Endothelial cell of hepatic sinusoid (primary cell): ENCODE measurements around the gene USP8.
"Not testable (repeated sequence)": the region's sequence is repeated elsewhere in the genome, so short reads cannot be mapped to it uniquely, and the experiment has no call there.

Experiments
- in situ Hi-C: cut with HindIII; loops from 2 replicates; pipeline ENCODE4 v1.10.0; 2017; ENCODE audit warnings: low sequenced_read_pairs

The USP8 gene

GRCh38 chr15:50424066-50424890 lies at the start of gene USP8:
USP8 (plus strand) TSS chr15:50424405; CDS start chr15:50439074, 14,669 bp downstream.
- in situ Hi-C loops, result no loop called here

DNA sequence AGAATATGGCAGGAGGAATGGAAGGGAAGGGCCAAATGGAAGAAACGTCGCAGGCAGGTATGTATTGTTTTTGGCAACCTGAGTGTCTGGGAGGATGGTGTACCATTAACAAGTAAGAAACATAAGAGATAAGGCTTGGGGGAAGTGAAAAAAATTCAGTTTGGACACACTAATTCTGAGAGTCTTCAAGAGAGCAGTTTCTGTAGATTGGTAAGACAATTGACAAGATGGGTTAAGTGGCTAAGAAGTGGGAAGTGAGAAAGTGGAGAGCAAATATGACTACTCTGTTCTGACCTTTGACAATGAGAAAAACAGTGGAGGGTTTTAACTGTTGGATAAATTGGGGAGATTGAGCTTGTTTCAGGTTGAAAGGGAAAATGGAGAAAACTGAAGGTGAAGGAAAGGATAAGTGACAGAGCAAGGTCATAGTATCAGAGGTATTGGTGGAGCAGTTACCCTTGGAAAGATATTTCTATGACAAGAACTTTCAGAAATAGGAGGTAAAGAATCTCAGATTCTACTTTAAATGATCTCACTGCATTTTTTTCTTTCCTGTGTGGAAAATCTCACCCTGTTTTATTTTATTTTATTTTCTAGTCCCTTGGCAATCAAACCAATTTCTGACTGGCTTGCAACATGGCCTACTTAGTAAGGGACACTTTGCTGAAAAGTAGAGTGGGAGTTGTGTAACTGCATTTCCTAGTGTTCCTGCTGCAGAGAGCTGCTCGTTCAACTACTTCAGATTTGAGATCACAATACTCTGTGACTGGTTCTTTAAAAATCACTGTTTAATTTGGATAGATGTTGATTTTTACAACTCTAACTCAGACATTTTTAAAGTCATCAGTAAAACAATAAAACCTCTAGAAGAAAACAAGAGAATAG lies 46.1 kb upstream of the USP8 start:
- in situ Hi-C loops, result no loop called here

- in situ Hi-C loops, result no loop called here
Measured at GRCh38 chr15:50378776-50379175, 45.4 kb upstream of the USP8 start.

DNA sequence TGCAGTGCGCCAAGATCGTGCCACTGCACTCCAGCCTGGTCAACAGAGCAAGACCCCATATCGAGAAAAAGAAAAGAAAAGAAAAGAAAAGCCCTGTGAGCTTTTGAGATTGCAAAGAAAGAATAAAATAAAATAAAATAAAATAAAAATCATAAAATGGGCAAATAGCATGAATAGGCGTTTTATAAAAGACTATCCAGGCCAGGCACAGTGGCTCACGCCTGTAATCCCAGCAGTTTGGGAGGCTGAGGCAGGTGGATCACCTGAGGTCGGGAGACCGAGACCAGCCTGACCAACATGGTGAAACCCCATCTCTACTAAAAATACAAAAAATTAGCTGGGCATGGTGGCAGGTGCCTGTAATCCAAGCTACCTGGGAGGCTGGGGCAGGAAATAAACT lies 44.8 kb upstream of the USP8 start:
- in situ Hi-C loops, result not testable (repeated sequence)

DNA sequence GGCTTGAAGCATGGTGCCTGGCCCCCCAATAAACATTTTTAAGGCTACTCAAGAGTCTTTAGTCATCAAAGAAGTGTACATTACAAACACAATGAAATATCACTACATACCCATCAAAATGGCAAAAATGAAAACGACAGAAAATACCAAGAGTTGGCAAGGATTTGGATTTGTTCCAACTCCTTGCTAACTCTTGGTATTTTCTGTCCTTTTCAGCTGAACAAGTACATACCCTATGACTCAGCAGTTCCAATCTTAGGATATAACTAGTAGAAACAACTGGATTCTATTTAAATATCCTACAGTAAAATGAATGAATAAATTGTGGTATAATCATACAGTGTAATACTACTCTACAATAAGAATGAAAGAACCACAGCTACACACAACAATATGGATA lies 44.1 kb upstream of the USP8 start:
- in situ Hi-C loops, result no loop called here

DNA sequence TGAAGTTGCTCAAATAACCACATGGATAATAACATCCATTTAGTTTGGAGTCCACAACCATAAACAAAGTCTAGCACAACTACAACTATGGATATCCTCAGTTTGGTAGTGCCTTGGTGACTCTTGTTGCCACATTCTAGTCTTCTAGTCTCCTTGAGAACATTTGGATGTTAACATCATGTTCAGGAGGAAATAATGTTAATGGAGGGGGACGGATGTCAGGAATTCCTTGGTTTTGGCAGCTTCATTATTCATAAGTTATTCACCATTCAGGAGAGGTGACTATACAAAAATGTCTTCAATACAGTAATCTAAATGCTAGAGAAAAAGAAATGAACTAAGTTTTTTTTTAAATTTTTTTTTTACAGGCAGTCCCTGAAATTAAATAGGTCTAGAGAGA lies 42.8 kb upstream of the USP8 start:
- in situ Hi-C loops, result no loop called here

DNA sequence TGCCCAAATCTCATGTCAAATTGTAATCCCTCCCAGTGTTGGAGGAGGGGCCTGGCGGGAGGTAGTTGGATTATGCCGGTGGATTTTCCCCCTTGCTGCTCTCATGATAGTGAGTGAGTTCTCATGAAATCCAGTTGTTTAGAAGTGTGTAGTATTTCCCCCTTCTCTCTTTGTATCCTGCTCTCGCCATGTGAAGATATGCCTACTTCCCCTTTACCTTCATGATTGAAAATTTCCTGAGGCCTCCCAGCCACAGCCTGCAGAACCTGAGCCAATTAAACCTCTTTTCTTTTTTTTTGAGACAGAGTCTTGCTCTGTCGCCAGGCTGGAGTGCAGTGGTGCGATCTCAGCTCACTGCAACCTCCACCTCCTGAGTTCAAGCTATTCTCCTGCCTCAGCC lies 41.8 kb upstream of the USP8 start:
- in situ Hi-C loops, result not testable (repeated sequence)

DNA sequence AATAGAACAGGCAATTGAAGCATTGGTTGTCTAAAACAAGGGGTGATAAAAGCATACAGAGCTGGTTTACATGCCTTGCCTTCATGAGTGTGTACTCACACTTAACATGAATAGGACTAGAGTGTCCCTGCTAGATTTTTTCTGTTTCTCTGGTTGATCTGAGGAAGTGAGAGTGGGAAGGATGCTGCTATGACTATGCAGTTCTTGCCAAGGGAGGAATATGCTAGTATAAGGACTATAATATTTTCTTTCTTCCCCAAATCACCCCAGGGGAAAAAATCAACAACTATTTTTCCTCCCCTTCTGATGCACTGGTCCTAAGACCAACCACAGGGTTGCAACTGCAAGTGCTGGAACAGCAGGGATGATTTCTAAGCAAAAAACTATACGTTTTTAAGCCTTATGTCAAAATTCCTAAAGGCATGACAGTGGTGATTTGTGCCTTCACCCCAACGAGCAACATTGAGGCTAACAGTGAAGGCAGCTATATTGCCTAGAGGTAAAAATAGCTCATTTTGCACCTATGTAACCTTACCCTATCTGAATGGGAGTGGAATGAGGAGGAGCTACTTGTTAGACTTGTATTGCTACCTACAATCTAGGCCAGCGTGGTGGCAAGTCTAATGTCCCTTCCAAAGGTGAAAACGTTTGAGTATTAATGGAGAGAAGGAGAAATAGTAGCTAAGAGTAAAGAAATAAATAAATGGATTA lies 33.5 kb upstream of the USP8 start:
- in situ Hi-C loops, result no loop called here

DNA sequence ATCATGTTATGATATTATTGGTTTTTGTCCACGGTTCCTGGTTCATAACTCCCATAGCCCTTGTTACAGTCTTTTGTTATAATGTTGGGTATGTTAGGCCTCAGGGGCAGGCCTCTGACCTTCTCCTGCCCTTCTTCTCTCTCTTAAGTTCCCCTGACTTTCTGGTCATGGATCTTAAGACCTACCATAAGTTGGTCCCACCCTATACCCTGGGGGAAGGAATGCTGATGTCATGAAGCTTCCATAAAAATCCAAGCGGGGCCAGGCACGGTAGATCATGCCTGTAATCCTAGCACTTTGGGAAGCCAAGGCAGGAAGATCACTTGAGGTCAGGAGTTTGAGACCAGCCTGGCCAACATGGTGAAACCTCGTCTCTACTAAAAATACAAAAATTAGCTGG lies 32.6 kb upstream of the USP8 start:
- in situ Hi-C loops, result not testable (repeated sequence)

DNA sequence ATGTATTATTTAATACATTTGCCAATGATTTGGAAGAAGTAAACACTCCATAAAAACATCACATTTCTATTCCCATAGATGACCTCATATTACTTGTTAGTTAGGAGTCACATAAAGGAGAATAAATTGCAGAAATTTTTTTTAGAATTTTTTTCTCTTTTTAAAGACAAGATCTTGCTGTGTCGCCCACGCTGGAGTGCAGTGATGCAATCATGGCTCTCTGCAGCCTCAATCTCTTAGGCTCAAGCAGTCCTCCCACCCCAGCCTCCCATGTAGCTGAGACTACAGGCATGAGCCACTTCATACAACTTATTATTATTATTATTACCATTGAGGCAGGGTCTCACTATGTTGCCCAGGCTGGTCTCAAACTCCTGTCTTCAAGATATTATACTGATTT lies 12.3 kb upstream of the USP8 start:
- in situ Hi-C loops, result no loop called here

GRCh38 chr15:50414624-50415023 lies 9.6 kb upstream of the USP8 start:
- in situ Hi-C loops, result no loop called here

DNA sequence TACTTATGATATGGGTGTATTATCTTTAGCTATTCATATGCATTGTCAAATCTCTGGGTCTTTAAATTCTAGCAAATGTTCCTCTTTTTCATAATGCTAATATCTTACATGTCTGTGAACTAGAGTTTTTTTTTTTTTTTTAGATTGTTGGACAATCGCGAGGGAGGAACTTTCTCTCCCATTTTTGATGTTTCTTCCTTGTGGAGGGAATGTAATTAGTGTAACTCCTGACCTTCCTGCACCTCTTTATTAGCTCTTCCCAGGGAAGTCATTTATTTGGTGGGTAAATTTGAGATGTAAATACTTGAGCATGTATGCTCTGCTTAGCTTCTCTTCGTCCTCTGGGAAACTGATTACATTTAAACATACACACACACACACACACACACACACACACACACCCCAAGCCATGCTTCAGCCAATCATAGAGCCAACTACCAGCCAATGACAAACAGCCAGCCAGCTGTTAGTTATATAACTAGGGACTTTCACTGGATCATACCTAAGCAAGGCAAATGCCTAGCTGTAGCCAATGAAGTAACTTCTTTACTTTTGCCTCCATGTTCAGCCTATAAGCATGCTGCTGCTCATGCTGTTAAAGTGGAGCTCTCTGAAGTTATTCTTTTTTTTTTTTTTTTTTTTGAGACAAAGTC lies 8.3 kb upstream of the USP8 start:
- in situ Hi-C loops, result no loop called here

DNA sequence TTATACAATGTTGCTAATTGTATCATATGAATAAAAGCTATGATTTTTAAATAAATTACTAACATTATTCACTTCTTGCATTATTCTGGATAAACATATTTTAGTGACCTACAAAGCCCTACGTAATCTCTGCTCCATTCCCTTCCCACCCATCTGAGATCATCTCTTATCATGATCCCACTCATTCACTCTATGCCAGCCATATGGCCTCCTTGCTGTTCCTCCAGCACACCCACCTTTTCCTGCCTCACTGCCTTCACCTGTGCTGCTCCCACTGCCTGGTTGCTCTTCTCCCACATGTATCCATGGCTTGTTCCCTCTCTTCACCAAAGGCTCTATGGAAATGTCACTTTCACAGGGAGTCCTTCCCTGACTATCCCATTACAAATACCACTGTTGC lies 7.3 kb upstream of the USP8 start:
- in situ Hi-C loops, result no loop called here

DNA sequence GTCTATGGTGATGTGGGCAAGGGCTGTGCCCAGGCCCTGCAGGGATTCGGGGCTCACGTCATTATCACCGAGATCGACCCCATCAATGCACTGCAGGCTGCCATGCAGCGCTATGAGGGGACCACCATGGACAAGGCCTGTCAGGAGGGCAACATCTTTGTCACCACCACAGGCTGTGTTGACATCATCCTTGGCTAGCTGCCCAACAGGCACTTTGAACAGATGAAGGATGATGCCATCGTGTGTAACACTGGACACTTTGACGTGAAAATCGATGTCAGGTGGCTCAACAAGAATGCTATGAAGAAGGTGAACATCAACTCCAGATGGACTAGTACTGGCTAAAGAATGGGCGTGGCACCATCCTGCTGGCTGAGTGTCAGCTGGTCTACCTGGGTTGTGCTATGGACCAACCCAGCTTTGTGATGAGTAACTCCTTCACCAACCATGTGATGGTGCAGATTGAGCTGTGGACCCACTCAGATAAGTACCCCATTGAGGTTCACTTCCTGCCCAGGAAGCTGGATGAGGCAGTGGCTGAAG lies 6.1 kb upstream of the USP8 start:
- in situ Hi-C loops, result no loop called here

GRCh38 chr15:50425219-50425618 lies 1.0 kb downstream of the USP8 start:
- in situ Hi-C loops, result no loop called here

DNA sequence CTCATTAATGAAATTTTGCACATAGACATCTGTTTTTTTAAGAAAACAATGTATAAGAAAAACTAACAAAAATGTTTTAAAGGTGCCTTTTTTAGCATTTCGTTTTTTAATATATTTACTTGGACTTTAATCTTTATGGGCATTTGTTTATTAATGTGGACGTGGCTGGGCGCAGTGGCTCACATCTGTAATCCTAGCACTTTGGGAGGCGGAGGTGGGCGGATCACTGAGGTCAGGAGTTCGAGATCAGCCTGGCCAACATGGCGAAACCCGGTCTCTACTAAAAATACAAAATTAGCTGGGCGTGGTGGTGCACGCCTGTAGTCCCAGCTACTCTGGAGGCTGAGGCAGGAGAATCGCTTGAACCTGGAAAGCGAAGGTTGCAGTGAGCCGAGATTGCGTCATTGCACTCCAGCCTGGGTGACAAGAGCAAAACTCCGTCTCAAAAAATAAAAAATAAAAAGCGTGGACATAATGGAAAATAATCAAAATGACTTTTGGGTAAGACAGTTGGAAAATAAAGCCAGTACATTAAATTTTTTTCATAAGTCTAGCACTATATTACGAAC lies 1.6 kb downstream of the USP8 start:
- in situ Hi-C loops, result not testable (repeated sequence)

DNA sequence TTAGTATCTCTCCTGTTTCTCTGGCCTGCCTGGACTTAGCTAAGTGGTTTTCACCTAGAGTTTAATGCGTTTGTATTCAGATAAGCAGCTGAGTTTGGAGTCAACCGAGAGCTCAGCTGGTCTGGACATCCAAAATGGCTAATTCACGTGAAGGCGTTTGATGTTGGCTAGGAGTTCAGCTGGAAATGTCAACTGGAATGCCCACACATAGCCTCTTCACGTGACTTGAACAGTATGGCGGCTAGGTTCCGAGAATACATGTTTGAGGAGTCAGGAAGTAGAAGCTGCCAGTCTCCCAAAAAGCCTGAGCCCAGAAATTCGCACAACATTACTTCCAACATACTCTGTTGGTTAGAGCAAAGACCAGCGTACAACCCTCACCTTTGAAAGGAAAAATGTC lies 2.2 kb downstream of the USP8 start:
- in situ Hi-C loops, result no loop called here

DNA sequence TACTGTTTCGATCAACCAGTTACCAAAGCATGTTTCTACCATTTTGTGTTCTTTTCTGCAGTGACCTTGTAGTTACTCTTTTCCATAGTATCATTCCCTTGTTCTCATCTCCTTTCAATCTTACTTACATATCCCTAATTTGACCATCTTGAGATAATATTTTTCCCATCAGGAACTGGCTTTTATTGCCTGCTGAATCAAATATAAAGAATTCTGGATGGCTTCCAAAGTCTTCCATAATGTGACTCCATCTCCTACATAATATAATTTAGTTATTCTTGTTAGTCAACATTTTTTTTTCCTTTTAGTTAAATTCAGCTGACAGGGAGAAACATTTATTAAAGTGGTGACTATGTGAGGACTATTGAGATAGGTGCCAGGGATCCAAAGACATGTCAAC lies 7.0 kb downstream of the USP8 start:
- in situ Hi-C loops, result no loop called here

DNA sequence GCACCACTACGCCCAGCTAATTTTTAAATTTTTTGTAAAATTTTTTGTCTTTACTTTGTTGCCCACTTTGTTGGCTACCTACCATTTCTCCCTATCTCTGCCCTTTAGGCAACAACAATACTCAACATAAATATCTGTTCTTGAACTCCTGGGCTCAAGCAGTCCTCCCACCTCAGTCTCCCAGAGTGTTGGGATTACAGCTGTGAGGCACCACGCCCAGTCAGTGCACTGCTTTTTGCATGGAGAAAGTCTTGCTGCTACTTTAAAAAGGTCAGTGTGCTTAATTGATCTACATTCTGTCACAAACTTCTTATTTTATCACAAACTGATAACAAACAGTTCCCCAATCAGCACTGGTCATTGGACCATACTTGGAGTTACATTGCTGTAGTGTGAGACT lies 8.0 kb downstream of the USP8 start:
- in situ Hi-C loops, result no loop called here

DNA sequence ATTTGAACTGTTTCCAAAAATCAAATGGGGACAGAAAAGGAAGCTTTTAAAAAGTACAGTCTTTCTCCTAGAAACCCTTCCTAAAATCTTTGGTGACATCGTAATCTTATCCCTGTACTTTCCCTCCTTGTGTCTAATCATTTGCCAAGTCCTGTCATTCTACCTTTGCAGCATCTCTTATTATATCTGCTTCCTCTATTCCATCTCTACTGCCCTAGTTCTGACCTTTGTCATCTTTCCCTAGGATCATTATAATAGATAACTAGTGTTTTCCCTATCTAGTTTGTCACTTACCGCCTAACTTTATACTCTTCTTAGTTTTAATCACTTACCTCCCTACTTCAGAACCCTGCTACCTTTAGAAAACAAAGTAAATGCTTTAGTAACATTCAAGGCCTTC lies 11.6 kb downstream of the USP8 start:
- in situ Hi-C loops, result no loop called here
